RCC 7860 (cell line): ENCODE data around the gene FMR1.

Experiments
- DNase-seq: peaks from one replicate; pipeline ENCODE4 v3.0.0-alpha.2; 2015; ENCODE audit warnings: low spot score
- FAIRE-seq: peaks from 2 replicates; lab custom pipeline; 2012; peaks lifted over from hg19 to GRCh38; lab: Jason Lieb, UNC

The FMR1 gene

GRCh38 chrX:147911192-147912022 is at the start of gene FMR1:
Gene FMR1, plus strand, starts transcription at chrX:147911919. Its CDS starts 261 bp downstream, at chrX:147912180.
- peak; percentile 83 for DNase-seq
- no peak for FAIRE-seq

GRCh38 chrX:147875866-147876596 is 35.7 kb upstream of the FMR1 start:
- FAIRE-seq (no peak), DNase-seq (no peak)

- no peak for DNase-seq
- FAIRE-seq = no peak
Measured at GRCh38 chrX:147876849-147877646, 34.7 kb upstream of the FMR1 start.

- no peak for DNase-seq
- no peak for FAIRE-seq
Measured at GRCh38 chrX:147877726-147878125, 34.0 kb upstream of the FMR1 start.

- FAIRE-seq (no peak), DNase-seq (no peak)
Measured at GRCh38 chrX:147884958-147885357, 26.8 kb upstream of the FMR1 start.

- FAIRE-seq (no peak), DNase-seq (no peak)
Measured at GRCh38 chrX:147890756-147891155, 21.0 kb upstream of the FMR1 start.

- DNase-seq (no peak), FAIRE-seq (no peak)
Measured at GRCh38 chrX:147891896-147892295, 19.8 kb upstream of the FMR1 start.

GRCh38 chrX:147893741-147894140 is 18.0 kb upstream of the FMR1 start:
- no peak for FAIRE-seq
- no peak for DNase-seq

- DNase-seq (no peak), FAIRE-seq (no peak)
Measured at GRCh38 chrX:147894366-147894963, 17.3 kb upstream of the FMR1 start.

GRCh38 chrX:147897117-147897516 is 14.6 kb upstream of the FMR1 start:
- FAIRE-seq = no peak
- DNase-seq = no peak

- FAIRE-seq (no peak), DNase-seq (no peak)
Measured at GRCh38 chrX:147898951-147899350, 12.8 kb upstream of the FMR1 start.

GRCh38 chrX:147899379-147900114 is 12.2 kb upstream of the FMR1 start:
- FAIRE-seq = no peak

GRCh38 chrX:147900349-147900748 is 11.4 kb upstream of the FMR1 start:
- no peak for DNase-seq
- no peak for FAIRE-seq

More at GRCh38 chrX:147899379-147900114, 12.2 kb upstream of the FMR1 start:
- no peak for DNase-seq

- DNase-seq (no peak), FAIRE-seq (no peak)
Measured at GRCh38 chrX:147901461-147902126, 10.1 kb upstream of the FMR1 start.

GRCh38 chrX:147902270-147902669 is 9.4 kb upstream of the FMR1 start:
- FAIRE-seq (no peak), DNase-seq (no peak)

- no peak for FAIRE-seq
- DNase-seq = no peak
Measured at GRCh38 chrX:147908106-147908505, 3.6 kb upstream of the FMR1 start.

GRCh38 chrX:147910607-147911006 is 1.1 kb upstream of the FMR1 start:
- DNase-seq = no peak
- FAIRE-seq = no peak

GRCh38 chrX:147912093-147912801 is 528 bp downstream of the FMR1 start:
- no peak for FAIRE-seq

GRCh38 chrX:147913570-147913969 is 1.9 kb downstream of the FMR1 start:
- FAIRE-seq (no peak), DNase-seq (no peak)

More at GRCh38 chrX:147912093-147912801, 528 bp downstream of the FMR1 start:
- DNase-seq = peak; percentile 29
